Measurements from ENCODE around the gene SOX13. TPM values are rescaled to one million over a fixed set of nuclear protein-coding genes. Genes with fewer than 3 reads are reported as not detected.

Gene SOX13
- total and polyA plus RNA-seq, 10 of the 15 experiments (the other 5 are each of a cell fraction or from before 2014, with no cell fraction given) = 0.04 to 0.31 (median 0.11) TPM; not detected in 7

GRCh38 chr1:204126386-204126785 is 53.5 kb downstream of the SOX13 start (continued):
- no peak for TF ChIP-seq FOXM1 (IDR thresholded peaks at IDR 0.05; ENCODE audit: low read depth, low read length)
- TF ChIP-seq MTA2 (IDR thresholded peaks at IDR 0.05; ENCODE audit: low read depth) = no peak
- no peak for TF ChIP-seq ZNF622 (IDR thresholded peaks at IDR 0.05)
- no peak for TF ChIP-seq ZZZ3 (IDR thresholded peaks at IDR 0.05; ENCODE audit: control insufficient read depth, insufficient read length, low read depth)
- no peak for TF ChIP-seq ESRRA (IDR thresholded peaks at IDR 0.05; ENCODE audit: low read length)
- TF ChIP-seq MEF2A (IDR thresholded peaks at IDR 0.05; ENCODE audit: insufficient read depth, low read depth, low read length) = no peak

- TF ChIP-seq TAF1 (IDR thresholded peaks at IDR 0.05; ENCODE audit: borderline replicate concordance, low read depth, low read length) (no peak), NFYB (IDR thresholded peaks at IDR 0.05; ENCODE audit: insufficient read depth, low read depth, low read length) (no peak), FOS (IDR thresholded peaks at IDR 0.05; ENCODE audit: borderline replicate concordance, extremely low read depth, insufficient read length) (no peak), BCL3 (IDR thresholded peaks at IDR 0.05; ENCODE audit: borderline replicate concordance, insufficient read depth, low read depth, low read length, poor library complexity, severe bottlenecking) (no peak), MLLT1 (IDR thresholded peaks at IDR 0.05) (no peak)
- FAIRE-seq = no peak
- in situ Hi-C loops (cut with MboI) = loop anchor here (5.0 kb wide), 1 partner anchor 265 kb away; the partner anchor contains the start of gene SNRPE
- Histone ChIP-seq H3K4me2 (ENCODE audit: control insufficient read depth, insufficient read depth) (no peak overlapping the region), H4K20me1 (ENCODE audit: control insufficient read depth, insufficient read depth) (no peaks in the 10 kb centered on the region), H3K4me3 (no peak overlapping the region), H3K79me2 (ENCODE audit: control insufficient read depth, insufficient read depth, low read length) (no peaks in the 10 kb centered on the region), H3K9ac (ENCODE audit: control insufficient read depth, insufficient read depth, low read length) (no peak overlapping the region), H3K36me3 (ENCODE audit: control insufficient read depth in 2 of 2, insufficient read depth in 2 of 2, low read length in 1 of 2) (no peaks in the 10 kb centered on the region), H3K4me1 (ENCODE audit: control insufficient read depth, insufficient read depth, low read length) (no peaks in the 10 kb centered on the region), H2AFZ (ENCODE audit: control insufficient read depth, low read depth, low read length) (no peak overlapping the region), H3K27me3 (replicated peaks in 1 of 2; ENCODE audit: control insufficient read depth in 2 of 2, insufficient read depth in 2 of 2, low read length in 1 of 2) (no peaks in the 10 kb centered on the region; a peak in 1 of 4 replicates), H3K9me3 (replicated peaks; ENCODE audit: control insufficient read depth, insufficient read depth, low read length) (no peaks in the 10 kb centered on the region), H3K27ac (ENCODE audit: control insufficient read depth, insufficient read depth) (no peak overlapping the region)
- ChIA-PET CTCF (interaction anchor here (0.9 to 7.8 kb wide), 10 partner anchors 10 to 501 kb away, joined by 3 to 121 read pairs (median 9); partner anchors contain the start of gene SNRPE), POLR2A (interaction anchor here (1.4 kb wide), 1 partner anchor 255 kb away, joined by 4 read pairs; no protein-coding TSS in a partner anchor), RAD21 (ENCODE audit: unreplicated experiment) (interaction anchor here (2.4 to 4.1 kb wide), 3 partner anchors 37 to 267 kb away, joined by 12 to 54 read pairs (median 42); partner anchors contain the start of gene SNRPE), SMC1A (ENCODE audit: uncharacterized antibody, unreplicated experiment) (interaction anchor here (0.6 to 4.3 kb wide), 3 partner anchors 255 to 316 kb away, joined by 3 to 55 read pairs (median 11); no protein-coding TSS in a partner anchor)
- WGBS (ENCODE audit: insufficient coverage, insufficient replicate concordance, low lambda C conversion rate, missing lambda C conversion rate) = 12% methylated on average over 6 of the region's 7 CpGs
- no peak for ATAC-seq
- intact Hi-C loops (cut with micrococcal nuclease; ENCODE audit: unreplicated experiment) = no loop called here
- BruUV-seq (replicated peaks) = no TSS peak
- DNase-seq (ENCODE audit: low read depth, low spot score) = no peak
Observed at GRCh38 chr1:204126956-204127355, 54.0 kb downstream of the SOX13 start.
